ENCODE data around the gene PPP1R27.

The PPP1R27 gene

GRCh38 chr17:81808778-81809555, 25.9 kb downstream of the PPP1R27 start:
- TF ChIP-seq CTCF (IDR thresholded peaks at IDR 0.05; ENCODE audit: insufficient read depth, low read depth, low read length, missing control alignments): no peak
- no peak overlapping the region for H3K4me3 ChIP-seq (ENCODE audit: low read length)
- no peak for DNase-seq (ENCODE audit: low read depth)

- H3K4me3 ChIP-seq (ENCODE audit: low read length): no peak overlapping the region
- no peak for DNase-seq (ENCODE audit: low read depth)
- no peak for TF ChIP-seq CTCF (IDR thresholded peaks at IDR 0.05; ENCODE audit: insufficient read depth, low read depth, low read length, missing control alignments)
Measured at GRCh38 chr17:81807839-81808238, 27.0 kb downstream of the PPP1R27 start.

DNA sequence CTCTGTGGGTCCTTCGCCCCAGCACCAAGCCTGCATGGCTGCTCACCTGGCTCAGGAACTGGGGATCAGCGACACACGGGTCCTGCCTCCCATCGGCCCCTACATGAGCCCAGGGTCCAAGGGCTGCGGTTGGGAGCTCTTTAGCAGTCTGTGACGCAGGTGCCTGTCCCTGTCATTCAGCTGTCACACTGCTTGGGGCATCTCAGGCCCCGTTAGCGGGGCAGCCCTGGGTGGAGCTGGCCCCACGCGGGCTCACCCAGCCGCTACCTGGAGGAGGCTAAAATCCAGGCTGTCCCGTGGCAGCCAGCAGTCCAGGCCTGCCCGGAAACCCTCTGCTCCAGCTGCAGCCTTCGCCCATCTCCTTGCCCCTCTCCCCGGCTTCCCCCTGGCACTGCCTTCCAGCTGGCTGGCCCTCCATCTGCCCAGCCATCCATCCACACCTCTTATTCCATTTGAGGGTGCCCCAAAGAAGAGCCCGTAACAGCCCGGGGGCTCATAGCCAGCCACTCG, 27.6 kb downstream of the PPP1R27 start:
- TF ChIP-seq CTCF (IDR thresholded peaks at IDR 0.05; ENCODE audit: insufficient read depth, low read depth, low read length, missing control alignments): no peak
- H3K4me3 ChIP-seq (ENCODE audit: low read length): no peak overlapping the region
- no peak for DNase-seq (ENCODE audit: low read depth)

DNA sequence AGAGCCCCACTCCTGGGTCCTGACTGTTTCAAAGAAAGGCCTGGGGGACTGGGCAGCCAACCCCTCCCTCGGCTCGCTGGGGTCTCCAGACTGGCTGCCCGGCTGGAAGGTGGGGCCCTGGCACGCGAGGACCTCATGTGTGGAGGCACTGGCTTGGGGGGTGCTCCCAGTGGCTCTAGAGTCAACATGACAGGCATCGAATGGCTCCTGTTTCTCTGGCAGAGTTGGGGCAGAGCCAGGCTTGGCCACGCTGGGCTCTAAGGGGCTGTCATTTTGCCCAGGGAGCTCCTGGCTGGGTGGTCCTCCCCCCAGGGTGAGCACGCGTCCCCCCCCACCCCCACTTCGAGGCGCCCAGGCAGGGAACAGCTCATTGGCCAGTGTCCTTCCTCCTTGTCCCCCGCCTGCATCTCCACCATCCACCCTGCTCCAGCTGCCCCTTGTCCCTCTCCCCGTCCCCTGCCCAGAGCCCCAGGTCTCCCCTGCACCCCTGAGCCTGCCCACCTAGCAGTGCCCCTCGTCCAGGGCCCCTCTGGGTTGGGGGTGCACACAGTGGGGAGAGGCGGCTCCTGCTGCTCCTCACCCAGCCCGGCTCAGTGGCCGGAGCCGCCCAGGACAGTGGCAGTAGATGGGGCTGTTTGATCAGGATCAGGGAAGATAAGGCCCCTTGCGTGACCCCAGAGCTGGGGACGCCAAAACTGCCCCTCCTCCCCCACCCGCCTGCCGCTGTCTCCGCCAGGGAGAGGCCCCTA, 28.2 kb downstream of the PPP1R27 start:
- TF ChIP-seq CTCF (IDR thresholded peaks at IDR 0.05; ENCODE audit: insufficient read depth, low read depth, low read length, missing control alignments): no peak
- H3K4me3 ChIP-seq (ENCODE audit: low read length): no peak overlapping the region

GRCh38 chr17:81805707-81806460, 29.0 kb downstream of the PPP1R27 start:
- H3K4me3 ChIP-seq (ENCODE audit: low read length): no peak overlapping the region
- TF ChIP-seq CTCF (IDR thresholded peaks at IDR 0.05; ENCODE audit: insufficient read depth, low read depth, low read length, missing control alignments): no peak
- DNase-seq (ENCODE audit: low read depth): no peak

More for the DNA sequence above, 28.2 kb downstream of the PPP1R27 start:
- no peak for DNase-seq (ENCODE audit: low read depth)

GRCh38 chr17:81804559-81805399, 30.1 kb downstream of the PPP1R27 start:
- no peak overlapping the region for H3K4me3 ChIP-seq (ENCODE audit: low read length)
- no peak for DNase-seq (ENCODE audit: low read depth)
- no peak for TF ChIP-seq CTCF (IDR thresholded peaks at IDR 0.05; ENCODE audit: insufficient read depth, low read depth, low read length, missing control alignments)
